ENCODE results near the gene ATG4C. TPM values are rescaled to one million over a fixed set of nuclear protein-coding genes. Genes with fewer than 3 reads are reported as not detected.

The ATG4C gene
- total and polyA plus RNA-seq, 2 donors (not counting 3 experiments of a cell fraction or from before 2014, with no cell fraction given) = 2.8 to 11.8 TPM

DNA sequence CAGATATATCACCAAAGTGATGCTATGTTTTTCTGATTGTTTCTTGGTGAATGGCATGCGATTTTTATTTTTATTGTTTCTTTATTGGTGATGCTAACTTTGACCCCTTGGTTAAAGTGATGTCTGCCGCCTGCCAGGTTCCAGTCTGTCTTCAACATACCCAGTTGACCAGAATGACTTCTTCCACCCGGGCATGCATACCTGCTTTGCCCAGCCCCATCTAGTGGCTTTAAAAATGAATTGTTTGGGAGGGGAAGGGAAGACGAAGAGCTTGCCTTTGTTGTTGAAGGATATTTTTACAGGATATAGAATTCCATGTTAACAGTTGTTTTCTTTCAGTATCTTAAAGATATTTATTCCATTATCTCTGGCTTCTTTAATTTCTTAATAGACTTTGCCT lies 65.1 kb downstream of the ATG4C start:
- no peak for FAIRE-seq
- POLR2A ChIA-PET = no interaction called here
- H3K27me3 ChIP-seq (ENCODE audit: control insufficient read depth in 2 of 2, insufficient read depth in 2 of 2, low read length in 2 of 2) = no peaks in the 10 kb centered on the region

DNA sequence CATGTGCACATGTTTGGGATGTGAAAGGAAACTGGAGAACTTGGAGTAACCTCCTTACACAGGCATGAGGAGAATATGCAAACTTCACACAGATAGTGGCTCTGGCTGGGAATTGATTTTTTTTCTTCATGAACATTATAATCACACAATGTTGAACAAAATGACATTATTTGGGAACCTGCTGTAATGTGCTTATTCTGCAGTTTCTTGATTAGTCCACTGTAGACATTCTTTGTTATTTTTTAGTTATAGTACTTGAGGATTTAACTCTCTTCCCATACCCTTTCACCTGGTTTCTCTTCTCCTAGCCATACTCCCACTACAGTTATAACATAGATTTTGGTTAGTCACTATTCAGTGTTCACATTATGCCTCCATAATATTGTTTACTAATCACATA lies 68.3 kb downstream of the ATG4C start:
- Histone ChIP-seq H3K4me3 (replicated peaks in 1 of 3; ENCODE audit: insufficient read depth in 1 of 3, low read depth in 1 of 3, low read length in 3 of 3) (no peak overlapping the region), H3K4me2 (ENCODE audit: insufficient read depth, low read length) (no peak overlapping the region), H3K9me1 (replicated peaks; ENCODE audit: control insufficient read depth, extremely low read depth, insufficient read depth, low read length) (no peaks in the 10 kb centered on the region), H3K27ac (ENCODE audit: insufficient read depth, low read depth, low read length) (no peak overlapping the region), H4K20me1 (replicated peaks; ENCODE audit: control insufficient read depth, extremely low read depth, insufficient read depth, low read length) (no peaks in the 10 kb centered on the region), H2AFZ (ENCODE audit: low read depth, low read length) (no peak overlapping the region), H3K4me1 (ENCODE audit: control insufficient read depth, extremely low read depth, insufficient read depth, low read length) (peaks cover 2% of the 10 kb centered on the region), H3K79me2 (ENCODE audit: control insufficient read depth, insufficient read depth, low read length) (no peaks in the 10 kb centered on the region), H3K36me3 (ENCODE audit: control insufficient read depth in 2 of 2, extremely low read depth in 1 of 2, insufficient read depth in 2 of 2, low read length in 2 of 2) (no peaks in the 10 kb centered on the region), H3K27me3 (ENCODE audit: control insufficient read depth in 2 of 2, insufficient read depth in 2 of 2, low read length in 2 of 2) (no peaks in the 10 kb centered on the region), H3K9me3 (replicated peaks; ENCODE audit: control insufficient read depth, insufficient read depth, low read length) (no peaks in the 10 kb centered on the region), H3K9ac (replicated peaks; ENCODE audit: extremely low read depth, insufficient read depth, low read length) (no peak overlapping the region)
- CTCF ChIA-PET = interaction anchor here (1.2 to 6.2 kb wide), 3 partner anchors 9 to 54 kb away, joined by 4 to 53 read pairs (median 5); no protein-coding TSS in a partner anchor
- POLR2A ChIA-PET = no interaction called here
- intact Hi-C loops (cut with micrococcal nuclease) (no loop called here), dilution Hi-C loops (cut with MboI; ENCODE audit: extremely low pct_ligation_motif_present, low sequenced_read_pairs) (no loop called here)
- TF ChIP-seq MYC (IDR thresholded peaks at IDR 0.05; ENCODE audit: low read depth, low read length) (no peak), POLR2A (IDR thresholded peaks at IDR 0.05; ENCODE audit: low read depth, low read length) (no peak), FOS (IDR thresholded peaks at IDR 0.05; ENCODE audit: borderline replicate concordance, insufficient read depth, low read length) (no peak), POLR2AphosphoS5 (IDR thresholded peaks at IDR 0.05; ENCODE audit: insufficient read depth, low read depth, low read length) (no peak), JUN (IDR thresholded peaks at IDR 0.05; ENCODE audit: borderline replicate concordance, insufficient read depth, insufficient read length, low read depth) (no peak), EZH2 (IDR thresholded peaks at IDR 0.05; ENCODE audit: borderline replicate concordance, low read depth, low read length, severe bottlenecking) (no peak), GATA2 (IDR thresholded peaks at IDR 0.05; ENCODE audit: insufficient read depth, insufficient read length, low read depth, low read length) (no peak)
- TF ChIP-seq, protein P1, sequence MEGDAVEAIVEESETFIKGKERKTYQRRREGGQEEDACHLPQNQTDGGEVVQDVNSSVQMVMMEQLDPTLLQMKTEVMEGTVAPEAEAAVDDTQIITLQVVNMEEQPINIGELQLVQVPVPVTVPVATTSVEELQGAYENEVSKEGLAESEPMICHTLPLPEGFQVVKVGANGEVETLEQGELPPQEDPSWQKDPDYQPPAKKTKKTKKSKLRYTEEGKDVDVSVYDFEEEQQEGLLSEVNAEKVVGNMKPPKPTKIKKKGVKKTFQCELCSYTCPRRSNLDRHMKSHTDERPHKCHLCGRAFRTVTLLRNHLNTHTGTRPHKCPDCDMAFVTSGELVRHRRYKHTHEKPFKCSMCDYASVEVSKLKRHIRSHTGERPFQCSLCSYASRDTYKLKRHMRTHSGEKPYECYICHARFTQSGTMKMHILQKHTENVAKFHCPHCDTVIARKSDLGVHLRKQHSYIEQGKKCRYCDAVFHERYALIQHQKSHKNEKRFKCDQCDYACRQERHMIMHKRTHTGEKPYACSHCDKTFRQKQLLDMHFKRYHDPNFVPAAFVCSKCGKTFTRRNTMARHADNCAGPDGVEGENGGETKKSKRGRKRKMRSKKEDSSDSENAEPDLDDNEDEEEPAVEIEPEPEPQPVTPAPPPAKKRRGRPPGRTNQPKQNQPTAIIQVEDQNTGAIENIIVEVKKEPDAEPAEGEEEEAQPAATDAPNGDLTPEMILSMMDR (IDR thresholded peaks at IDR 0.05; ENCODE audit: extremely low read depth in 1 of 2, insufficient read depth in 1 of 2, low read depth in 1 of 2, low read length in 2 of 2) = no peak
- TF ChIP-seq, protein P2, sequence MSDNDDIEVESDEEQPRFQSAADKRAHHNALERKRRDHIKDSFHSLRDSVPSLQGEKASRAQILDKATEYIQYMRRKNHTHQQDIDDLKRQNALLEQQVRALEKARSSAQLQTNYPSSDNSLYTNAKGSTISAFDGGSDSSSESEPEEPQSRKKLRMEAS (IDR thresholded peaks at IDR 0.05; ENCODE audit: insufficient read depth, insufficient read length) = no peak
- BruUV-seq (replicated peaks) = no TSS peak
- no peak for FAIRE-seq
- DNase-seq (ENCODE audit: low read depth, low spot score) = no peak

More for the DNA sequence above, 65.1 kb downstream of the ATG4C start:
- CTCF ChIA-PET = interaction anchor here (0.9 to 6.2 kb wide), 4 partner anchors 8 to 341 kb away, joined by 3 to 53 read pairs (median 6); no protein-coding TSS in a partner anchor
- Histone ChIP-seq H3K4me2 (ENCODE audit: insufficient read depth, low read length) (no peak overlapping the region), H3K4me3 (replicated peaks in 1 of 3; ENCODE audit: insufficient read depth in 1 of 3, low read depth in 1 of 3, low read length in 3 of 3) (no peak overlapping the region), H3K79me2 (ENCODE audit: control insufficient read depth, insufficient read depth, low read length) (no peaks in the 10 kb centered on the region), H3K9me1 (replicated peaks; ENCODE audit: control insufficient read depth, extremely low read depth, insufficient read depth, low read length) (no peaks in the 10 kb centered on the region), H3K36me3 (ENCODE audit: control insufficient read depth in 2 of 2, extremely low read depth in 1 of 2, insufficient read depth in 2 of 2, low read length in 2 of 2) (no peaks in the 10 kb centered on the region), H4K20me1 (replicated peaks; ENCODE audit: control insufficient read depth, extremely low read depth, insufficient read depth, low read length) (no peaks in the 10 kb centered on the region), H3K4me1 (ENCODE audit: control insufficient read depth, extremely low read depth, insufficient read depth, low read length) (peaks cover 2% of the 10 kb centered on the region), H3K27ac (ENCODE audit: insufficient read depth, low read depth, low read length) (no peak overlapping the region), H3K9me3 (replicated peaks; ENCODE audit: control insufficient read depth, insufficient read depth, low read length) (no peaks in the 10 kb centered on the region), H2AFZ (ENCODE audit: low read depth, low read length) (no peak overlapping the region), H3K9ac (replicated peaks; ENCODE audit: extremely low read depth, insufficient read depth, low read length) (no peak overlapping the region)
- no TSS peak for BruUV-seq (replicated peaks)
- intact Hi-C loops (cut with micrococcal nuclease) (no loop called here), dilution Hi-C loops (cut with MboI; ENCODE audit: extremely low pct_ligation_motif_present, low sequenced_read_pairs) (no loop called here)
- DNase-seq (ENCODE audit: low read depth, low spot score) = no peak
- TF ChIP-seq MYC (IDR thresholded peaks at IDR 0.05; ENCODE audit: low read depth, low read length) (no peak), POLR2A (IDR thresholded peaks at IDR 0.05; ENCODE audit: low read depth, low read length) (no peak)
- TF ChIP-seq, protein P2 (IDR thresholded peaks at IDR 0.05; ENCODE audit: insufficient read depth, insufficient read length) = no peak
